GM21515 (cell line): ENCODE results near the gene ARL14.

Source experiments
- ATAC-seq: cut with Tn5 transposase; IDR thresholded peaks from one replicate; pipeline ENCODE4 v1.9.1; 2021; ENCODE audit not compliant: unreplicated experiment

ARL14 gene

GRCh38 chr3:160720123-160720746 lies 43.3 kb downstream of the ARL14 start:
- peak; percentile 58 for ATAC-seq

- ATAC-seq = no peak
Measured at GRCh38 chr3:160722331-160722730, 45.4 kb downstream of the ARL14 start.

- no peak for ATAC-seq
Measured at GRCh38 chr3:160725338-160725737, 48.4 kb downstream of the ARL14 start.
